OCI-LY1 (cell line): Measurements from ENCODE around the gene RERE.
"Not testable (repeated sequence)": the region's sequence is repeated elsewhere in the genome, so short reads cannot be mapped to it uniquely, and the experiment has no call there.

Experiments used
- H2AFZ ChIP-seq: fragments of 200-600 bp; sonication (generic), shearing (Covaris generic); 2 replicates; pipeline ENCODE4 v1.6.0; 2014; ENCODE audit warnings: antibody characterized with exemption, mild to moderate bottlenecking, low read length
- H3F3A ChIP-seq: fragments of 200-600 bp; sonication (generic), shearing (Covaris generic); 2 replicates; pipeline ENCODE4 v1.6.0; 2014; ENCODE audit warnings: mild to moderate bottlenecking, antibody characterized with exemption, low read length, moderate library complexity; ENCODE audit not compliant: insufficient read depth
- H3K27ac ChIP-seq: fragments of 200-600 bp; sonication (generic); 2 replicates; pipeline ENCODE4 v1.5.1; 2014; ENCODE audit warnings: low read length, mixed run types, mild to moderate bottlenecking, low read depth; ENCODE audit not compliant: poor library complexity, severe bottlenecking
- H3K27me3 ChIP-seq: fragments of 200-600 bp; sonication (generic); 2 replicates; pipeline ENCODE4 v1.6.0; 2014; ENCODE audit warnings: antibody characterized with exemption, mild to moderate bottlenecking, low read length, moderate library complexity; ENCODE audit not compliant: insufficient read depth
- H3K36me3 ChIP-seq: fragments of 200-600 bp; sonication (generic); 2 replicates; pipeline ENCODE4 v1.6.1; 2014; ENCODE audit warnings: mild to moderate bottlenecking, antibody characterized with exemption, low read length, moderate library complexity, mixed read lengths; ENCODE audit not compliant: insufficient read depth
- H3K4me1 ChIP-seq: fragments of 200-600 bp; sonication (generic); 2 replicates; pipeline ENCODE4 v1.5.1; 2014; ENCODE audit warnings: mild to moderate bottlenecking, low read length, moderate library complexity; ENCODE audit not compliant: insufficient read depth, severe bottlenecking
- H3K4me2 ChIP-seq: fragments of 200-600 bp; sonication (generic), shearing (Covaris generic); 2 replicates; pipeline ENCODE4 v1.6.1; 2014; ENCODE audit warnings: low read length
- H3K4me3 ChIP-seq: fragments of 200-600 bp; sonication (generic); 2 replicates; pipeline ENCODE4 v1.5.1; 2014; ENCODE audit warnings: low read length, low read depth, mild to moderate bottlenecking, mixed read lengths; ENCODE audit not compliant: poor library complexity, severe bottlenecking
- H3K79me2 ChIP-seq: fragments of 200-600 bp; shearing (Covaris generic); 2 replicates; pipeline ENCODE4 v1.6.1; 2016; ENCODE audit warnings: mixed run types, low read length, mixed read lengths; ENCODE audit not compliant: insufficient read depth
- H3K9ac ChIP-seq: fragments of 200-600 bp; sonication (generic), shearing (Covaris generic); 2 replicates; pipeline ENCODE4 v1.6.1; 2014; ENCODE audit warnings: mild to moderate bottlenecking, low read length, mixed read lengths
- H3K9me2 ChIP-seq: fragments of 200-600 bp; sonication (generic), shearing (Covaris generic); 2 replicates; pipeline ENCODE4 v1.6.1; 2014; ENCODE audit warnings: low read depth, mild to moderate bottlenecking, low read length, mixed read lengths
- H3K9me3 ChIP-seq: fragments of 200-600 bp; shearing (Covaris generic); 2 replicates; pipeline ENCODE4 v1.6.1; 2014; ENCODE audit warnings: low read length, mixed read lengths
- H4K20me1 ChIP-seq: fragments of 200-600 bp; sonication (generic), shearing (Covaris generic); 2 replicates; pipeline ENCODE4 v1.6.0; 2016; ENCODE audit warnings: mild to moderate bottlenecking, low read length; ENCODE audit not compliant: insufficient read depth
- EZH2 ChIP-seq: fragments of 200-600 bp; sonication (generic), shearing (Covaris generic); IDR thresholded peaks from 2 replicates; pipeline ENCODE4 v1.8.0; 2017; ENCODE audit warnings: borderline replicate concordance, mixed run types, mild to moderate bottlenecking, antibody characterized with exemption, low read length, moderate library complexity, mixed read lengths
- TF ChIP-seq, protein P1 (sequence below): fragments of 200-600 bp; sonication (generic), shearing (Covaris generic); IDR thresholded peaks from 2 replicates; pipeline ENCODE4 v1.5.1; 2017; ENCODE audit warnings: mild to moderate bottlenecking, antibody characterized with exemption, low read length, moderate library complexity, mixed read lengths

The RERE gene

DNA sequence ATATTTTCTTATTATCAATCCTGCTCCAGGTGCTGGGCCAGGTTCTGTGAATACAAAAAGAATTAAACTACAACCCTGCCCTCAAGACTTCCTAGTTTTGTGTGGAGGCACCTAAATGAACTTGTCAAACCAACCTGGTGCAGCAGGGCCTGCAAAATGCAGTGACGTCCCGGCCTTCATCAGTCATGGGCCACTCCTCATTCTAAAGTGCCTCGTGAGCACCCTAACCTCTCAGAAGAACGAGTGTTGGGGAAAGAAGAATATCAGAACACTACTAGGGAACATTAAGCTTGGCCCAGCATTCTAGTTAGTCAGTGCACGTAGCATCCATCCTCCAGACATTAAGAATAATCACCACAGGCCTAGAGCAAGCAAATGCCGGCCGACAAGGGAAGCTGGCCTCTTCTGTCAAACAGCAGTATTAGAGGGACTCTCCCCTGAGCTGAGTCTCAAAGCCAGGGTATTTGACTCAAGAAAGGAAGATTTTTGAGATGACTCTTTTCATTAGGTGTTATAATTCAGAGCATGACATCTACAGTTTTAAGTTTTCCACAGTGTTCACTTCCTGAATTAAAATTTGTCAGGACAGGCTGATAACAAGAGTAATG is 361.6 kb downstream of the RERE start:
- H3K79me2 ChIP-seq: peaks cover 15% of the 10 kb centered on the region
- peaks cover 40% of the 10 kb centered on the region for H3K4me1 ChIP-seq

DNA sequence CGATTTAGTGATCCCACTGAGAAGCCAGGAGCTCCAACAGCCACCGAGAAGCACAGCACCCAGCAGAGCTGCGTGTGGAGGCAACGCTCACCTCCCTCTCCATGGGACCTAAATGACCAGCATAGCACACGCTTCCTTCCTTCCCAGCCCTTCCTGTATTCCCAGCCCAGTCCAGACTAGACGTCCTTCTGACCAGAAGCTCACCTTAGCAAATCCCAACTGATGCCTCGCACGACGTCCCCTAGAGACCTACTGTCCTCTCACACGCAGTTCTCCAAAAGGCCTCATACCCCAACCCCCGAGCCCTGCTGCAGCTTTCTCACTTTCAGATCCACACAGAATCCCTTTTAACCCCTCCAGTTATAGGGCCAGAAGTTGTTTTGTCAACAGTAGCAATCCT is 367.1 kb downstream of the RERE start:
- Histone ChIP-seq H3K4me2 (no peak overlapping the region), H3K79me2 (no peaks in the 10 kb centered on the region), H3K27me3 (no peaks in the 10 kb centered on the region), H3K9me2 (no peaks in the 10 kb centered on the region), H3K4me1 (peaks cover 14% of the 10 kb centered on the region), H3F3A (no peaks in the 10 kb centered on the region), H2AFZ (no peak overlapping the region), H3K27ac (no peak overlapping the region), H3K4me3 (no peak overlapping the region), H3K9me3 (no peaks in the 10 kb centered on the region), H4K20me1 (no peaks in the 10 kb centered on the region), H3K9ac (no peak overlapping the region), H3K36me3 (peaks cover 13% of the 10 kb centered on the region)
- TF ChIP-seq, protein P1, sequence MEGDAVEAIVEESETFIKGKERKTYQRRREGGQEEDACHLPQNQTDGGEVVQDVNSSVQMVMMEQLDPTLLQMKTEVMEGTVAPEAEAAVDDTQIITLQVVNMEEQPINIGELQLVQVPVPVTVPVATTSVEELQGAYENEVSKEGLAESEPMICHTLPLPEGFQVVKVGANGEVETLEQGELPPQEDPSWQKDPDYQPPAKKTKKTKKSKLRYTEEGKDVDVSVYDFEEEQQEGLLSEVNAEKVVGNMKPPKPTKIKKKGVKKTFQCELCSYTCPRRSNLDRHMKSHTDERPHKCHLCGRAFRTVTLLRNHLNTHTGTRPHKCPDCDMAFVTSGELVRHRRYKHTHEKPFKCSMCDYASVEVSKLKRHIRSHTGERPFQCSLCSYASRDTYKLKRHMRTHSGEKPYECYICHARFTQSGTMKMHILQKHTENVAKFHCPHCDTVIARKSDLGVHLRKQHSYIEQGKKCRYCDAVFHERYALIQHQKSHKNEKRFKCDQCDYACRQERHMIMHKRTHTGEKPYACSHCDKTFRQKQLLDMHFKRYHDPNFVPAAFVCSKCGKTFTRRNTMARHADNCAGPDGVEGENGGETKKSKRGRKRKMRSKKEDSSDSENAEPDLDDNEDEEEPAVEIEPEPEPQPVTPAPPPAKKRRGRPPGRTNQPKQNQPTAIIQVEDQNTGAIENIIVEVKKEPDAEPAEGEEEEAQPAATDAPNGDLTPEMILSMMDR: no peak
- no peak for TF ChIP-seq EZH2

More for the DNA sequence above, 361.6 kb downstream of the RERE start:
- no peaks in the 10 kb centered on the region for H3K9me2 ChIP-seq
- H4K20me1 ChIP-seq: no peaks in the 10 kb centered on the region
- no peak for TF ChIP-seq EZH2
- TF ChIP-seq, protein P1: no peak
- H3K36me3 ChIP-seq: peaks cover 5% of the 10 kb centered on the region; the same call in 1 of the 2 replicates
- no peak overlapping the region for H3K4me3 ChIP-seq
- H3K9ac ChIP-seq: no peak overlapping the region
- no peak overlapping the region for H3K4me2 ChIP-seq
- no peak overlapping the region for H2AFZ ChIP-seq
- H3K27ac ChIP-seq: no peak overlapping the region
- H3F3A ChIP-seq: no peaks in the 10 kb centered on the region
- H3K27me3 ChIP-seq: no peaks in the 10 kb centered on the region
- H3K9me3 ChIP-seq: no peaks in the 10 kb centered on the region

DNA sequence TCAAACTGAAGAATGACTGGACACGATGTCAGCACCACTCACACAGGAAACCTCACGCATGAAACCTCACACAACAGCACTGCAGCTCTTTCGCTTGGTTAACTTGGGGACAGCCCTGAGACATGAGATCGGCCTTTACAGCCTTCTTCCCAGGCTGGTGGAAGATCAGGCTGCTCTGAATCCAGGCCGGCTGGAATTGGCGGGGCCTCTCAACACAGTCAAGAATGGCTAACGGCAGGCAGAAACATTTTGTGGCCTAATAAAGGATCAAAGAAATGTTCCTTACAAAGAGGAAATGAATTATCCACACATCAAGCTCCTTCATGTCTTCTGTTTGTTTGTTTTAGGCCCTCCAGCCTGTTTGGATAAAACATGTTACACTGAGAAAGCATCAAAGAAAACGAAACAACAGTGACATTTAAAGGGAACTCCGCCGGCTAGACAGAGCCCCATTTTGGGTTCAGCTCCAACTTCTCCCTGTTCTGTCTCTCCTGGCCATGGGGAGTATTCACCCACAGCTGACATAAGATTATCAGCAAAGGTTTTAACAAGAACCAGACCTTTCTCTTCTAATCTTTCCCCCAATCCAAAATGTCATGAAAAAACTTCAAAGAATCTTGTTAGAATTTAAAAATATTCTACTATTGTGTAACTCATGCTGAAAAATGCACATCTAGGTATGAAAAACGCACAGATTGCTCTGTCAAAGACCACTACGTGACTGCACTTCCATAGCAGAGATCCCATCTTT is 368.4 kb downstream of the RERE start:
- no peak overlapping the region for H3K4me2 ChIP-seq

DNA sequence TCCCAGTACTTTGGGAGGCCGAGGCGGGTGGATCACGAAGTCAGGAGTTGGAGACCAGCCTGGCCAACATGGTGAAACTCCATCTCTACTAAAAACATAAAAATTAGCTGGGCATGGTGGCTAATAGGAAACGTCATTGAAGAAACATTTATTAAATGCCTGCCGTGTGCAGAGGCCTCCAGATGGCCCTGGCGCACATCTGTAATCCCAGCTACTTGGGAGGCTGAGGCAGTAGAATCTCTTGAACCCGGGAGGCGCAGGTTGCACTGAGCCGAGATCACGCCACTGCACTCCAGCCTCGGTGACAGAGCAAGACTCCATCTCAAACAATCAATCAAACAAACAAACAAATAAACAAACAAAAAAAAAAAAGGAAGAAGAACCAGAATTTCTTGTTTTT is 368.9 kb downstream of the RERE start:
- not testable (repeated sequence) for H3F3A ChIP-seq, H3K27ac ChIP-seq, H2AFZ ChIP-seq, H3K4me2 ChIP-seq, H3K9ac ChIP-seq, H3K9me3 ChIP-seq, H3K4me3 ChIP-seq, H3K79me2 ChIP-seq, H3K36me3 ChIP-seq, H4K20me1 ChIP-seq, H3K27me3 ChIP-seq, H3K9me2 ChIP-seq
- H3K4me1 ChIP-seq: peaks cover 14% of the 10 kb centered on the region

More for the DNA sequence above, 368.4 kb downstream of the RERE start:
- Histone ChIP-seq H3K4me1 (peaks cover 14% of the 10 kb centered on the region), H2AFZ (no peak overlapping the region), H3K9me3 (no peaks in the 10 kb centered on the region), H4K20me1 (no peaks in the 10 kb centered on the region), H3K27ac (no peak overlapping the region), H3K79me2 (no peaks in the 10 kb centered on the region), H3F3A (no peaks in the 10 kb centered on the region), H3K9me2 (no peaks in the 10 kb centered on the region), H3K27me3 (no peaks in the 10 kb centered on the region), H3K4me3 (no peak overlapping the region), H3K36me3 (peaks cover 12% of the 10 kb centered on the region), H3K9ac (no peak overlapping the region)
- TF ChIP-seq, protein P1: no peak
- no peak for TF ChIP-seq EZH2
